ENCODE measurements around the gene CCDC102B.

The CCDC102B gene

GRCh38 chr18:69064063-69064462, 266.2 kb downstream of the CCDC102B start:
- in situ Hi-C loops (cut with MboI; ENCODE audit: low sequenced_read_pairs): no loop called here

GRCh38 chr18:69067048-69067447, 269.2 kb downstream of the CCDC102B start:
- in situ Hi-C loops (cut with MboI; ENCODE audit: low sequenced_read_pairs): no loop called here

- in situ Hi-C loops (cut with MboI; ENCODE audit: low sequenced_read_pairs): no loop called here
Observed at GRCh38 chr18:69071680-69072079, 273.8 kb downstream of the CCDC102B start.

- in situ Hi-C loops (cut with MboI; ENCODE audit: low sequenced_read_pairs): no loop called here
Observed at GRCh38 chr18:69081846-69082245, 284.0 kb downstream of the CCDC102B start.

- in situ Hi-C loops (cut with MboI; ENCODE audit: low sequenced_read_pairs): no loop called here
Observed at GRCh38 chr18:69082499-69082898, 284.6 kb downstream of the CCDC102B start.

GRCh38 chr18:69085951-69086350, 288.1 kb downstream of the CCDC102B start:
- in situ Hi-C loops (cut with MboI; ENCODE audit: low sequenced_read_pairs): no loop called here

- in situ Hi-C loops (cut with MboI; ENCODE audit: low sequenced_read_pairs): no loop called here
Observed at GRCh38 chr18:69088973-69089372, 291.1 kb downstream of the CCDC102B start.

- in situ Hi-C loops (cut with MboI; ENCODE audit: low sequenced_read_pairs): no loop called here
Observed at GRCh38 chr18:69097349-69097748, 299.5 kb downstream of the CCDC102B start.

- in situ Hi-C loops (cut with MboI; ENCODE audit: low sequenced_read_pairs): no loop called here
Observed at GRCh38 chr18:69102959-69103358, 305.1 kb downstream of the CCDC102B start.

All from HL-60/S4 treated with retinoic acid at 250 ng/mL for 4 days and 3 days (cell line).